HG03520 (cell line): ENCODE data around the gene GSDME.
A peak's percentile ranks its signal among the peaks of the same experiment; 100 is the strongest.
"Not testable (repeated sequence)": the region's sequence is repeated elsewhere in the genome, so short reads cannot be mapped to it uniquely, and the experiment has no call there.

Experiments
- ATAC-seq: cut with Tn5 transposase; IDR thresholded peaks from one replicate; pipeline ENCODE4 v1.9.1; 2021; ENCODE audit warnings: mild to moderate bottlenecking, moderate library complexity; ENCODE audit not compliant: unreplicated experiment

GSDME gene

GRCh38 chr7:24757353-24758275, at the start of gene GSDME:
TSS of gene GSDME (minus strand) at chr7:24757464. CDS start at chr7:24749774, 7,690 bp downstream.
- ATAC-seq, result peak; percentile 47

- no peak for ATAC-seq
Observed at GRCh38 chr7:24802300-24802699, 45.0 kb upstream of the GSDME start.

- no peak for ATAC-seq
Observed at GRCh38 chr7:24801883-24802282, 44.6 kb upstream of the GSDME start.

DNA sequence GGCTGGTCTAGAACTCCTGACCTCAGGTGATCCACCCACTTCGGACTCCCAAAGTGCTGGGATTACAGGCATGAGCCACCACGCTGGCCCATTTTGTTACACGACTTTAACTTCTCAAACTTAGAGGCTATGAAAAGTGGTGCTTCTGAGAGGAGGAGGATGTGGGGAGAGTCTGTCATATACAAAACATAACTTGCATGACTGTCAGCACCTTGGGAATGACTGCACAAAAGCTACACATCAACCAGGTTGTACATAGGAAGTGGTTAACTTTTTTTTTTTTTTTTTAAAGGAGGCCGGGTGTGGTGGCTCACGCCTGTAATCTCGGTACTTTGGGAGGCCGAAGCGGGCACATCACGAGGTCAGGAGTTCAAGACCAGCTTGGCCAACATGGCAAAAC, 43.4 kb upstream of the GSDME start:
- no peak for ATAC-seq

- ATAC-seq, result no peak
Observed at GRCh38 chr7:24800073-24800472, 42.8 kb upstream of the GSDME start.

DNA sequence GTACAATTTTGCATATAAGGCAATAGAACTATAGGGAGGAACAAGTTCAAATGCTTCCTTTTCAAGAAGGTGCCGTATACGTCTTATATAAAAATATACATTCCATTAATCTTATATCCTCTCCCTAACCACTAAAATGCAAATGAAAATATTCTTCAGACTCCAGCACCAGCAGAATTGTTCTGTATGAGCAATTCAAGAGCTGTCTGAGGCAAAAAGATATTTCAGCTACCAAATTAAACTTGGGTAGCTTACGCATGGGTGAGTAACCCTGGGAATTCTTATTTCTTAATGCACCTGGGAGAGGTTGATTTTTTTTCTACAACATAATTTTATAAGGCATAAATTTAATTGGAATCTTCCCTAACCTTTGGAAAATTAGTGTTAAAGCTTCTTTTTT, 42.2 kb upstream of the GSDME start:
- ATAC-seq, result no peak

DNA sequence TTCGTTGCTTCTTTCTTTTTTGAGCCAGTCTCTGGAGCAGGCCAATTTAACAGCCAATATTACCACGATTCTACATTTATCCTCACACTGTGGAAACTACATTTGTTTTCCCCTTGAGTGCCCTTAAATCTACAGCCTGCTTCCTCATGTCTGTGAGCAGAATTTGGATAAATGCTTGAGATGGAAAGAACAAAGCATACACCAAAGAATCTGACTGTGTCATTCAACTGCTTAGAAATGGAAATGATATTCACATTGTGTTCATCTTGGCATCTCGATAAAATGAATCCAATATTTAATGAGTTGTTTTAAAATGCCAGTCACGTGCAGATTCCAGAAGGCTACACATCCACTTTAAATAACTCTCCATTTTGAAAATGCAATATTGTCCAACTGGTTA, 41.0 kb upstream of the GSDME start:
- ATAC-seq, result no peak

DNA sequence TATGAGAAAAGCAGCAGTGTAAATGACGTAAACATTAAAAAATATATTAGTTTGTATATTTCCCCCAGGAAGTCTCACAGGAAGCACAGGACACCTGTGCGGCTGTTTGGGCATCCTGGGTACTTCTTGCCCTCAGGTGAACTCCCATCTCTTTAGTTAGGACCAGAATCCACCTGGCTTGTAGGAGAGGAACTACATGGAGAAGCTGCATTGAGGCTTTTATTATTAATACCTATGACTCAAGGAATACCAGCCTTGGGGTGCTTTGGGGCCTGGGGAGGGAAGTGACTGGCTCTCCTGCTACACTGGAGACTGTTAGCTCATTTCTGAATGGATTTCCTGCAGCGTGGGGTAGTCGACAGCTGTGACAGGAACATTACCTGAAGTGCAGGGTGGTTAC, 40.0 kb upstream of the GSDME start:
- ATAC-seq, result no peak

- ATAC-seq, result no peak
Observed at GRCh38 chr7:24795407-24795767, 38.1 kb upstream of the GSDME start.

DNA sequence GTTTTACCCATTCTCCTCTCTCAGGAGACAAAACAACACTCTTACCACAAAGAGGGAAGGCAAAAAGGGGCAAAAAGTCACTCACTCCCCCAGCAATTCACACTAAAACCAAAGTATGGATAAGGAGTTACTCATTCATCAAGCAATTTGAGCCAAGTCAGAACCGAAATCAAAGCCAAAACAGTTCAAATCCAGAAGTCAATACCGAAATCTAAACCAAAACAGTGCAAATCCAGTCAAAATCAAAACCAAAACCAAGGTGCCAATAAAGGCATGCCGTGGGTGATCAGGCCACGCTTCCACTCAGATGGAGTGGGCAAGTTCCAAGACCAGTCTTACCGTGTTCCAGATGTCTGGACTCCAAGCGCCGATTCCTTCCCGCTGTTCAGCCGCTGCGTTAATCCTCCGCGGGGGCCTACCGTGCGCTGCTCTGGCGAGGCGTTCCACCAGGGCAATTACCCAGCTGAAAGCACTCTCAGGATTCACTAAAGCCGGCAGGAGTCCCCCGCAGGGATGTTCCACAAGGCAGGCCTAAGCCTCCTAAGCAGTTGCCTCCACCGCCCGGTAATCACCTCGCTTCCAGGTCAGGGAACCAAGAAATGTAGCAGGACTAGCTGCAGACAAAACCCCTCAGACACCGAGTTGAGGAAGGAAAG, 37.6 kb upstream of the GSDME start:
- ATAC-seq, result not testable (repeated sequence)

DNA sequence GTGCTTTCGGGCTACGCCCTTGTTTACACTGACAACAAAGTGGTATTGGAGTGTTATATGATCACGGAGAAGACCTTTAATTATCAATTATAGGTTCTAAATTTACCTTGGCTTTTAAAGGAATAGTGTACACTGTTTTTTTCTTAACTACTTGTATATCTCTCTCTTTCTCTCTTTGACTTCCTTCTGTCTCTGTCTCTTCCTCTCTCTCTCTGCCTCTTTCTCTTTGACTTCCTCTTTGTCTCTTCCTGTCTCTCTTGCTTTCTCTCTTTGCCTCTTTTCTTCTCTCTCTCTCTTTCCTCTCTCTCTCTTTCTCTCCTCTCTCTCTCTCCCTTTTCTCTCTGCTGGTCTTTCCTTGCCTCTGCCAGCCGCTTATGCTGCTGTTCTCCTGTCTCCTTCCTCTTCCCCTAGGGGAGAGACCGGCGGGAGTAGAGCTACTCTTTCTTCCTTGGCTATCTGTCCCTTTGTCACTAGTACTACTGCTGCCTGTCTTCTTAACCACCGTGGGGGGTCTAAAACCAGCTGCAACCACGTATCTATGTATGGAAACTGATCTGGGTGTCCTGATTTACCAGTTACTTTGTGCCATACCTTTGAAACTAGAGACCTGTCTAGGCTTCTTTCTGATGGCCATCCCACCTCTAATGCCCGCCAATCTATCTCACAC, 36.9 kb upstream of the GSDME start:
- ATAC-seq, result no peak

DNA sequence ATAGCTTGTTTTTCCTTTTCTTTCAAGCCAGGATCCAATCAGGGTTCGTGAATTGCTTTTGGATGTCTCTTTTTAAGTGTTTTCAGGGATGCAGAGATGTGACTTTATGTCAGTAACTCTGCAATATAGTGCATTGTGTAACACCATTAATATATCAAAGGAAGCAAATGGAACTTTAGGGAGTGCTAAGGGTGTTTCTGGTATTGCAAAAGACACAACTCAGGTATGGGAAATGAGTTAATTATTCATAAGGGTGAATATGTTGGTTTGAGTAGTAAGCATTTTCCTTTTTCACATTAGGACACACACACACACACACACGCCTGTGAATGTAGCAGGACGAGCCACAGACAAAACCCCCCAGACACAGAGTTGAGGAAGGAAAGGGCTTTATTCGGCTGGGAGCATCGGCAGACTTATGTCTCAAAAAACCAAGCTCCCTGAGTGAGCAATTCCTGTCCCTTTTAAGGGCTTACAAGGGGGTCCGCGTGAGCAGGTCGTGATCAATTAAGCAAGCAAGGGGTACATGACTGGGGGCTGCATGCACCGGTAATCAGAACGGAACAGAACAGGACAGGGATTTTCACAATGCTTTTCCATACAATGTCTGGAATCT, 31.8 kb upstream of the GSDME start:
- no peak for ATAC-seq

- no peak for ATAC-seq
Observed at GRCh38 chr7:24788075-24788474, 30.8 kb upstream of the GSDME start.

GRCh38 chr7:24786941-24787340, 29.7 kb upstream of the GSDME start:
- ATAC-seq, result no peak

GRCh38 chr7:24786306-24786705, 29.0 kb upstream of the GSDME start:
- no peak for ATAC-seq

- no peak for ATAC-seq
Observed at GRCh38 chr7:24784277-24784676, 27.0 kb upstream of the GSDME start.

GRCh38 chr7:24783698-24784097, 26.4 kb upstream of the GSDME start:
- no peak for ATAC-seq

GRCh38 chr7:24781106-24781505, 23.8 kb upstream of the GSDME start:
- ATAC-seq, result no peak

- no peak for ATAC-seq
Observed at GRCh38 chr7:24779283-24779655, 22.0 kb upstream of the GSDME start.

GRCh38 chr7:24778543-24779282, 21.4 kb upstream of the GSDME start:
- peak; percentile 63 for ATAC-seq

DNA sequence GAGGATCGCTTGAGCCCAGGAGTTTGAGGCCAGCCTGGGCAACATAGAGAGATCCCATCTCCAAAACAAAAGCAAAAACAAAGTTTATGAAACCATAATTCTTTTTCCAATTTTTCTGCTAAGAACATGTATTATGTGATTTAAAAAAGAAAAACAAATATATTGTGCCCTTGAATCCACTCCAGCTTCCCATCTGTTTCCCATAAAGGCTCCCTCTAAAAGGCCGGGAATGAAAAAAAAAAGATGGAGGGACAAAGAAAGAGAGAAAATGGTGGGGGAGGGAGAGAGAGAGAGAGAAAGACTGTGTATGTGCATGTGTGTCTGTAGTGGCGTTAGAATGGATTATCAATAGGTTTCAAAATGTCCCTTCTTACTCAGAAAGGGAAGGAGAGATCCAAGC, 20.5 kb upstream of the GSDME start:
- no peak for ATAC-seq
